KG1 (cell line): ENCODE data around the gene REM2.
"Not testable (repeated sequence)": the region's sequence is repeated elsewhere in the genome, so short reads cannot be mapped to it uniquely, and the experiment has no call there.

Experiments used
- DNase-seq: peaks from one replicate; lab custom pipeline; 2025; lab: John Stamatoyannopoulos, UW

REM2 gene

DNA sequence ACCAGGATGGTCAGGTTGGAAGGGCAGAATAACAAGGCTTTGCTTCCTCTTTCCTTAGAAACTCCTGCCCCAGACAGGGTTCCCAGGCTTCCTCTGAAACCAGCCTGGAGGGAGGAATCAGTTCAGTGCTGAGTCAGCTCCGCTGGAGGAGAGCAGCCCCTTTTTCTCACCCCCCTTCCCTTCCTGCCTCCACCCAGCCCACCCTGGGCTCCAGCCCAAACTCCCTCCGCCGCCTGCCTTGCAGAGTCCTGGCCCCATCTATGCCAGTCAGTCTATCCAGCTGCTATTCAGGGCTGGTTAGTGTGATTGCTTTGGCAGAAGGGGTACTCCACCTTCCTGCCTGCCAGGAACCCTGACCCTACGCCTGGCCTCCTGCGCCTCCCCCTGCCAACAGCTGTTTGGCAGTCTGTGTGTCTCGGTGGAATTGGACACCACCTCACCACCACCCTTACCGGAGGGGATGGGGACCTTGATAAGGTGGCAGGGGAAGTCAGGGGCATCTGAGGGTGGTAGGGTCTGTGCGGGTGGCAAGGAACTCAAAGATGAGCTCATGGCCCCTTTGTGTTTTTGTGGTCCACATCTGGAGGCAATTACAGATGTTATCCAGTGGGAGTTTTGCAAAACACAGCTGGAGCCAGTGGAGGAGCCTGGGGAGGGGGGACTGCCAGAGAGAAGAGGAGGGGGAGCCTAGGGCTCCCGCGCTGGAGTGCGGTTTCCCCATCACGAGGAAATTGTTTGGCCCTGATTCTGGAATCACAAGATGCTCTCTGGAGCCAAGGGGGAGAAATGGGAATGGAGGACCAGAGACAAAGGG, 34.5 kb upstream of the REM2 start:
- no peak for DNase-seq

DNA sequence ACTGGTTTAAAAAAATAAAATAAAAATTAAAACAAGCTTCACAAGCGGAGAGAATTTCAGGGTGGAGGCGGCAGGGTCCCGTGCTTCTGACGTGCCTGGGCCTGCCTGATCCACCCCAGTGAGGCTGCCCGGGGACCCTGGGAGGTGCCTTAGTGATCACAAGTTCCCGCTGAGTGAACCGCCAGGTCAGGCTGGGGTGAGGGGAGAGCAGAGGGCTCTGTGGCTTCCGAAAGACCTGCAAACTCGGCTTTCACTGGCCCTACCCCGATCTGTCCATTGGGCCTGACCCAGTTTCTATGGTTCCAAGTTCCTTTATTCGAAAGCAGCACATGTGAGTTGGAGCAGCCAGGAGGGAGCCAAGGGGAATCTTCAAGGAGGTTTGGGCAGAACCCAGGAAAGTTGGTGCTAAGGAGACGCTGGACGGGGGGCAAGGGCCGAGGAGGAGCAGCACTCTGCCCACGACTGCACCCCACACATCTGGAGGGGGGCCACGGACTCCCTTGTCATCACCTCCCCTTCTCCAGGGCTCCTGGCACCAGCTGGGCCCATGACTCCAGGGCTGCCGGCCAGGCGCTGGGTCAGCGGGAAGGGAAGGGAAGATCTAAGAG, 33.7 kb upstream of the REM2 start:
- no peak for DNase-seq

DNA sequence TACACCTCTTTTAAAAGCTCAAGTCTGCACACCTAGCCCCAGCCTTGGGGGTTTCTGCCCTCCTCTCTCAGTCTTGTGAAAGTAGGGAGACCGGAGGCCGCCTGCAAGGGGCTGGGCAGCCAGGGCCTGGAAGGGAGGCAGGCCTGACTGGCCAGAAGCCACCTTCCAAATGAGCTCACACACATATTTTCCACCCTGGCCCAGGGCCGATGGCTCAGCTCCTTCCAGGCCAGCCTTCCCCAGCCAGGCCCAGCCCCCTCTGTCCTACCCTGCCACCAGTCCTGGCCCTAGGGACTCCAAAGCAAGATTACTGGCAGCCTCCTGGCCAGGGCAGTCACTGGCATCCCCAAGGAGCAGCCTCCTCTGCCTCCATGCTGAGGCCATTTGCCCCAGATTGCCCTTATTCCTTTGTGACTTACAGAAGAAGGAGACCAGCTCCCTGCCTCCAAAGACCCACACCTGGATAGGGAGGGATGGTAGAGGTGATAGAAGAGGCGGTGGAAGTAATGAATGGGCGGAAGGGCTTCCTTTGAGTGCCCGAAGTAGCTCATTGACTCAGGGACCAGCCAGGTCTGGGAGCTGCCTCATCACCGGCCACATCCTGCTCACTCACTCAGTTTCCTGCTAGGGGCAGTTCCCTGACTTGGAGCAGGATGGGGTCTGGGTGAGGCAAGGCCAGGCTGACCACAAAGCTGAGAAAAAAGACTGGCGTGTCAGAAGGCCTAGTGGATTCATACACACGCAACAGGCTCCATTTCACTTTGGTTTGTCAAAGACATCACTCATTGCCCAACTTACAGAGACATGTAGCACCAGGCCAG, 31.9 kb upstream of the REM2 start:
- DNase-seq = no peak

DNA sequence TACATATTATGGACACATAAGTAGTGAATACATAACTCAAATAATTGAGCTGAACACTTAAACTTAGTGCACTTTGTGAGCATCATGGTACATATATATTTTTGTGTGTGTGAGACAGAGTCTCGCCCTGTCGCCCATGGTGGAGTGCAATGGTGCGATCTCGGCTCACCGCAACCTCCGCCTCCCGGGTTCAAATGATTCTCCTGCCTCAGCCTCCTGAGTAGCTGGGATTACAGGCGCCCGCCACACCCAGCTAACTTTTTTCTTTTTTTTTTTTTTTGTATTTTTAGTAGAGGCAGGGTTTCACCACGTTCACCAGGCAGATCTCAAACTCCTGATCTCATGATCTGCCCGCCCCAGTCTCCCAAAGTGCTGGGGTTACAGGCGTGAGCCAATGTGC, 30.8 kb upstream of the REM2 start:
- DNase-seq = not testable (repeated sequence)

GRCh38 chr14:22852599-22852939, 30.5 kb upstream of the REM2 start:
- DNase-seq = no peak

GRCh38 chr14:22852940-22853767, 29.9 kb upstream of the REM2 start:
- DNase-seq = peak; percentile 55

DNA sequence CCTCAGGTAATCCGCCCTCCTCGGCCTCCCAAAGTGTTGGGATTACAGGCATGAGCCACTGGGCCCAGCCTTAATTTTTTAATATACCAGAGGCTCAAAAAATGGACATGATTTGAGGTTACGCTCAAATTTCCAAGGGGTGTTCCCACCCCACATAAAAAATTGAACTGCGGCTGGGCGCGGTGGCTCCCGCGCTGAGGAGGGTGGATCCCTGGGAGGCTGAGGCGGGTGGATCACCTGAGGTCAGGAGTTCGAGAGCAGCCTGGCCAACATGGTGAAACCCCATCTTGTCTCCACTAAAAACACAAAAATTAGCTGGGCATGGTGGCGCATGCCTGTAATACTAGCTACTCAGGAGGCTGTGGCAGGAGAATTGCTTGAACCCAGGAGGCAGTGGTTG, 28.7 kb upstream of the REM2 start:
- DNase-seq = not testable (repeated sequence)

DNA sequence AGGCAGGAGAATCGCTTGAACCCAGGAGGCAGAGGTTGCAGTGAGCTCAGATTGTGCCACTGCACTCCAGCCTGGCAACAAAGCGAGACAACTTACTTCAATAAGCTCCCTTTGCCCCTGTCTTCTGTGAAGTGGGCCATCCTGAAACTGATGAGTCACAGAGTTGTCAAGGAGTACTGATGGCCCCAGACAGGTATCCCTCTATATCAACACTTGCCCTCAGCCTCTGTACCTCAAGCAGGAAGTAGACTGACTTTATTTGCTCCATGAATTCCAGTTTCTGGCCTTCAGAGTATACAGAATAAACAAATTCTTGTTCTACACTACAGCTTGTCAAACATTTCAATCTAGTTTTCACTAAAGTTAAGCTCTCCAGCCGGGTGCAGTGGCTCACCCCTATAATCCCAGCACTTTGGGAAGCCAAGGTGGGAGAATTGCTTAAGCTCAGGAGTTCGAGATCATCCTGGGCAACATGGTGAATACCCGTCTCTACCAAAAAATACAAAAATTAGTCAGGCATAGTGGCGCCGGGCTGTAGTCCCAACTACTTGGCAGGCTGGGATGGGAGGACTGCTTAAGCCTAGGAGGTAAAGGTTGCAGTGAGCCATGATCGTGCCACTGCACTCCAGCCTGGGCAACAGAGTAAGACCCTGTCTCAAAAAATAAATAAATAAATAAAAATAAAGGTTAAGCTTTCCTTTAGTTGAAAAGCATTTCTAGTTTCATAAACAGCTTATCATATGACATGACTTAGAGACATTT, 27.9 kb upstream of the REM2 start:
- no peak for DNase-seq

GRCh38 chr14:22856428-22856827, 26.6 kb upstream of the REM2 start:
- no peak for DNase-seq

DNA sequence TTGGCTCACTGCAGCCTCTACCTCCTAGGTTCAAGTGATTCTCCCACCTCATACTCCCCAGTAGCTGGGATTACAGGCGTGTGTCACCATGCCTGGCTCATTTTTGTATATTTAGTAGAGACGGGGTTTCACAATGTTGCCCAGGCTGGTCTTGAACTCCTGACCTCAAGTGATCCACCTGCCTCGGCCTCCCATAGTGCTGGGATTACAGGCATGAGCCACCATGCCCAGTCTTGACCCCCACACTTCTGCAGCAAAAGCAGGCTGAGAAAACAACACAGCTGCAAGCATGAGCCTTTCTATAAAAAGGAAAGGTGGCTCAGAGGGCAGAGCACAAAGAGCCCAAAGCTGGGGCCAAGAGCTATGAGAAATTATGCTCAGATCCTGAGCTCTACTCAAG, 22.6 kb upstream of the REM2 start:
- DNase-seq = not testable (repeated sequence)

GRCh38 chr14:22861651-22862050, 21.4 kb upstream of the REM2 start:
- no peak for DNase-seq

GRCh38 chr14:22864979-22865378, 18.0 kb upstream of the REM2 start:
- DNase-seq = no peak

DNA sequence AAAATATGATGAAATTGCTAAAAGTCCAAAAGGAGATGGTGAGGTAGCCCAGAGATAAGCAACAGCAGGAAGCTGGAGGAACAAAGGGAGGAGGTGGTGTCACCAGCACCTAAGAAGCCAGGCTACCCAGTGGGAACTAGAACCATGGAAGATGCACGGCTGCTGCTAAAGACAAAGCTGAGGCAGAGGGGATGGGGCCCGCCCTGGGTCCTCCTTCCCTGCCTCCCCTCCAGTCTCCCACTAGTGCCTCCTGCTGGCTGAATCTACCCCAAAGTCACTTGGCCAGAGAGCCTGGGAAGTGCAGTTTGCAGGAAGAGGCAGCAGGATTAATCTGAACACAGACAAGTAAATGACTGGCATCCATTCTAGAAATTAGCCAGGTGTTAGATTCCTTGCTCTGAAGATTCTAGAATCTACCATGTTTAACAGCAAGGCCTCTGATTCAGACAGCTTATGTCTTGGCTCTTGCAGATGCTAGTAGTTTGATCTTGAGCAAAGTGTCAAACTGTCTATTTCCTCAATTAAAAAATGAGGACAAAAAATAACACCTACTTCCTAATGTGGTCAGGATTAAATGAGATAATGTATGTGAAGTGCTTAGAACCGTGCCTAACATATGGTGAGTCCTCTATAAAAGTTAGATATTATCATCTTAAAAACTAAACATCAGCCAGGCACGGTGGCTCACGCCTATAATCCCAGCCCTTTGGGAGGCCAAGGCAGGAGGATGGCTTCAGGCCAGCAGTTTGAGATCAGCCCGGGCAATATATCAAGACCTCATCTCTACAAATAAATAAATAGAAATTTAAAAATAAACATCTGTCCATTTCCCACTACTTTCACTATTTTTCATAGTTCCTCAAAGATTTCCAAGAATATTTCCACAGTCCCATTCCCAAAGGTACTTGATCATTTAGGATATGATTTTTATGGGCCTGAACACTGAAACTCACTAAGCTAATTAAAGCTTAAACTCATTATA, 17.3 kb upstream of the REM2 start:
- DNase-seq = no peak

DNA sequence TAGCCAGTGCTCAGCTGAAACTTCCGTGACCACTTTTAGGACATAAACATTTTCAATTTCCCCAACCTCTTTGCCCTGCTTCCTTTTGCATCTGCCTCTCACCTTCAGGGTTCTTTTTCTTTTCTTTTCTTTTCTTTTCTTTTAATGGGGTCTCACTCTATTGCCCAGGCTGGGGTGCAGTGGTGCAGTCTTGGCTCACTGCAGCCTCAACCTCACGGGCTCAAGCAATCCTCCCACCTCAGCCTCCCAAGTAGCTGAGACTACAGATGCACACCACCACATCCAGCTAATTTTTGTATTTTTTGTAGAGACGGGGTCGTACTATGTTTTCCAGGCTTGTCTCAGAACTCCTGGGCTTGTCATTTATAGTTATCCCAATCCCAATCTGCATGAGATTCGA, 16.1 kb upstream of the REM2 start:
- no peak for DNase-seq

- no peak for DNase-seq
These were observed 12.2 kb upstream of the REM2 start for GRCh38 chr14:22870811-22871223.

- peak; percentile 86 for DNase-seq
These were observed 11.6 kb upstream of the REM2 start, which contains the start of gene LRP10 for GRCh38 chr14:22871224-22872032. Gene LRP10, plus strand, starts transcription at chr14:22871740. Its CDS starts 564 bp downstream, at chr14:22872304.

GRCh38 chr14:22872033-22872832, 10.8 kb upstream of the REM2 start:
- DNase-seq = peak; percentile 59

GRCh38 chr14:22872833-22873520, 10.0 kb upstream of the REM2 start:
- DNase-seq = no peak
